Measurements from ENCODE around the gene TAGLN2.
"Not testable (repeated sequence)": the region's sequence is repeated elsewhere in the genome, so short reads cannot be mapped to it uniquely, and the experiment has no call there.

TAGLN2 gene

GRCh38 chr1:159922511-159923202 is 2.6 kb downstream of the TAGLN2 start:
- no peak for DNase-seq (ENCODE audit: low read depth in 2 of 2, low spot score in 1 of 2)

- no peak for DNase-seq (ENCODE audit: low read depth in 2 of 2, low spot score in 1 of 2)
These were observed 3.4 kb downstream of the TAGLN2 start for GRCh38 chr1:159921700-159922504.

GRCh38 chr1:159921251-159921650 is 4.1 kb downstream of the TAGLN2 start:
- DNase-seq (ENCODE audit: low read depth in 2 of 2, low spot score in 1 of 2), result no peak

- DNase-seq (ENCODE audit: low read depth in 2 of 2, low spot score in 1 of 2), result no peak
These were observed 4.7 kb downstream of the TAGLN2 start for GRCh38 chr1:159920651-159921050.

GRCh38 chr1:159920202-159920601 is 5.1 kb downstream of the TAGLN2 start:
- DNase-seq (ENCODE audit: low read depth in 2 of 2, low spot score in 1 of 2), result no peak

GRCh38 chr1:159919236-159919865 is 6.0 kb downstream of the TAGLN2 start:
- no peak for DNase-seq (ENCODE audit: low read depth in 2 of 2, low spot score in 1 of 2)

GRCh38 chr1:159918352-159919200 is 6.7 kb downstream of the TAGLN2 start:
- no peak for DNase-seq (ENCODE audit: low read depth in 2 of 2, low spot score in 1 of 2)

GRCh38 chr1:159917533-159918351 is 7.6 kb downstream of the TAGLN2 start:
- DNase-seq (ENCODE audit: low read depth in 2 of 2, low spot score in 1 of 2), result no peak

- DNase-seq (ENCODE audit: low read depth in 2 of 2, low spot score in 1 of 2), result no peak
These were observed 8.9 kb downstream of the TAGLN2 start for GRCh38 chr1:159916242-159917051.

GRCh38 chr1:159915571-159916241 is 9.6 kb downstream of the TAGLN2 start:
- DNase-seq (ENCODE audit: low read depth in 2 of 2, low spot score in 1 of 2), result no peak

- no peak for DNase-seq (ENCODE audit: low read depth in 2 of 2, low spot score in 1 of 2)
These were observed 10.9 kb downstream of the TAGLN2 start for GRCh38 chr1:159914252-159915018.

- DNase-seq (ENCODE audit: low read depth in 2 of 2, low spot score in 1 of 2), result no peak
These were observed 11.7 kb downstream of the TAGLN2 start for GRCh38 chr1:159913451-159914192.

- DNase-seq (ENCODE audit: low read depth in 2 of 2, low spot score in 1 of 2), result no peak
These were observed 13.8 kb downstream of the TAGLN2 start for GRCh38 chr1:159911326-159912070.

- DNase-seq (ENCODE audit: low read depth in 2 of 2, low spot score in 1 of 2), result no peak
These were observed 17.0 kb downstream of the TAGLN2 start for GRCh38 chr1:159908031-159908940.

- DNase-seq (ENCODE audit: low read depth in 2 of 2, low spot score in 1 of 2), result no peak
These were observed 18.3 kb downstream of the TAGLN2 start for GRCh38 chr1:159906960-159907359.

- DNase-seq (ENCODE audit: low read depth in 2 of 2, low spot score in 1 of 2), result not testable (repeated sequence)
These were observed 21.3 kb downstream of the TAGLN2 start for GRCh38 chr1:159904036-159904435.

Data from stimulated activated CD8-positive, alpha-beta memory T cell treated with anti-CD3 and anti-CD28 coated beads, Interleukin-4, amount 100 ng/mL, for 4 hours (primary cell).